Measurements from ENCODE around the gene NUFIP2.

- no peak for TF ChIP-seq GATA2 (IDR thresholded peaks at IDR 0.05; ENCODE audit: low read depth, low read length)
- TF ChIP-seq GATA3 (IDR thresholded peaks at IDR 0.05; ENCODE audit: low read depth, low read length): no peak
Measured at GRCh38 chr17:29295420-29295819, 1.5 kb upstream of the NUFIP2 start.
